H1 (cell line): ENCODE results near the gene SHROOM4. TPM values are rescaled to one million over a fixed set of nuclear protein-coding genes. Genes with fewer than 3 reads are reported as not detected.

Experiments
- CTCF ChIA-PET: fragments of 300-600 bp; sonication (Branson Sonifier 250); formaldehyde crosslinking; loops from one replicate; lab custom pipeline; 2021; ENCODE audit not compliant: partially characterized antibody; lab: Charles Lee
- POLR2A ChIA-PET: fragments of 300-600 bp; sonication (Branson Sonifier 250); formaldehyde crosslinking; loops from one replicate; lab custom pipeline; 2021; ENCODE audit warnings: inconsistent platforms; ENCODE audit not compliant: partially characterized antibody; lab: Charles Lee
- DNase-seq, 2 experiments: peaks; one replicate each; pipeline versions ENCODE4 v3.0.0 to v3.0.0-alpha.2; 2010 to 2022; ENCODE audit warnings: low spot score in 2 of 2, low read depth in 1 of 2, mixed read lengths in 1 of 2
- FAIRE-seq: peaks from 2 replicates; lab custom pipeline; 2011; peaks lifted over from hg19 to GRCh38; lab: Jason Lieb, UNC
- H2AFZ ChIP-seq: 2 replicates; pipeline ENCODE4 v1.8.1; 2012; ENCODE audit warnings: low read length, inconsistent platforms
- H2AK5ac ChIP-seq: 2 replicates; pipeline ENCODE4 v1.6.1; 2013; ENCODE audit warnings: low read depth, low read length
- H2BK120ac ChIP-seq: replicated peaks from 2 replicates; pipeline ENCODE3; 2013; ENCODE audit warnings: low read depth, low read length, inconsistent platforms
- H2BK12ac ChIP-seq: 2 replicates; pipeline ENCODE4 v1.6.1; 2013; ENCODE audit warnings: low read depth, low read length
- H2BK15ac ChIP-seq: 2 replicates; pipeline ENCODE4 v1.6.1; 2013; ENCODE audit warnings: low read length
- H2BK20ac ChIP-seq: 2 replicates; pipeline ENCODE4 v1.6.1; 2013; ENCODE audit warnings: low read length
- H2BK5ac ChIP-seq: 2 replicates; pipeline ENCODE4 v1.6.1; 2013; ENCODE audit warnings: low read depth, low read length
- H3K14ac ChIP-seq: 2 replicates; pipeline ENCODE4 v1.6.1; 2013; ENCODE audit warnings: inconsistent platforms; ENCODE audit not compliant: insufficient read length
- H3K18ac ChIP-seq: 2 replicates; pipeline ENCODE4 v1.6.1; 2013; ENCODE audit warnings: low read length; ENCODE audit errors: extremely low read depth
- H3K23ac ChIP-seq: 2 replicates; pipeline ENCODE4 v1.6.1; 2013; ENCODE audit warnings: inconsistent platforms; ENCODE audit not compliant: insufficient read length
- H3K23me2 ChIP-seq: 2 replicates; pipeline ENCODE4 v1.6.1; 2013; ENCODE audit warnings: low read depth, low read length
- H3K27ac ChIP-seq: 2 replicates; pipeline ENCODE4 v1.6.1; 2011; ENCODE audit warnings: low read depth, low read length, inconsistent platforms
- H3K27me3 ChIP-seq, 4 experiments: replicated peaks in 1 of 4; 1 replicate in 1 of 4; 2 replicates in 3 of 4; pipeline versions ENCODE4 v1.6.1 to v1.8.1; 2011 to 2013; ENCODE audit warnings: low read length in 3 of 4, mild to moderate bottlenecking in 3 of 4, inconsistent platforms in 2 of 4, mixed read lengths in 2 of 4, moderate library complexity in 1 of 4; ENCODE audit not compliant: control insufficient read depth in 3 of 4, insufficient read depth in 3 of 4; ENCODE audit errors: extremely low read depth in 1 of 4
- H3K36me3 ChIP-seq, 4 experiments: 2 replicates each; pipeline versions ENCODE4 v1.6.1 to v1.8.1; 2011 to 2013; ENCODE audit warnings: mild to moderate bottlenecking in 4 of 4, low read length in 3 of 4, moderate library complexity in 2 of 4, control low read depth in 1 of 4, inconsistent platforms in 1 of 4; ENCODE audit not compliant: insufficient read depth in 4 of 4, control insufficient read depth in 2 of 4
- H3K4ac ChIP-seq: replicated peaks from 2 replicates; pipeline ENCODE3; 2013; ENCODE audit warnings: low read length, low read depth, mixed read lengths, inconsistent platforms; ENCODE audit not compliant: insufficient read length
- H3K4me1 ChIP-seq, 4 experiments: replicated peaks in 1 of 4; 1 replicate in 1 of 4; 2 replicates in 3 of 4; pipeline versions ENCODE4 v1.6.1 to v1.8.1; 2011 to 2013; ENCODE audit warnings: low read length in 3 of 4, inconsistent platforms in 2 of 4, mixed read lengths in 1 of 4; ENCODE audit not compliant: insufficient read depth in 4 of 4, control insufficient read depth in 3 of 4
- H3K4me2 ChIP-seq, 2 experiments: 2 replicates each; pipeline versions ENCODE4 v1.6.1 to v1.8.1; 2011 to 2013; ENCODE audit warnings: low read depth in 2 of 2, low read length in 2 of 2, control low read depth in 1 of 2, inconsistent platforms in 1 of 2, mild to moderate bottlenecking in 1 of 2; ENCODE audit not compliant: insufficient read depth in 1 of 2
- H3K4me3 ChIP-seq, 4 experiments: fragments of 200-600, 300-600 bp in 1 of 4; sonication (generic), shearing (Covaris generic), sonication (Bioruptor Twin) in 1 of 4; 2 replicates each; pipeline versions ENCODE4 v1.5.1 to v1.8.1; 2011 to 2016; ENCODE audit warnings: low read length in 4 of 4, low read depth in 3 of 4, control low read depth in 2 of 4, inconsistent platforms in 2 of 4, mild to moderate bottlenecking in 2 of 4, mixed read lengths in 1 of 4, moderate library complexity in 1 of 4; ENCODE audit not compliant: insufficient read depth in 2 of 4; ENCODE audit errors: extremely low read depth in 1 of 4
- H3K56ac ChIP-seq: replicated peaks from 2 replicates; pipeline ENCODE3; 2013; ENCODE audit warnings: low read depth, mild to moderate bottlenecking, mixed read lengths, low read length, inconsistent platforms; ENCODE audit not compliant: insufficient read length
- H3K79me1 ChIP-seq: 2 replicates; pipeline ENCODE4 v1.6.1; 2013; ENCODE audit warnings: low read depth, low read length, control low read depth
- H3K79me2 ChIP-seq, 2 experiments: 2 replicates each; pipeline versions ENCODE4 v1.6.1 to v1.8.1; 2012 to 2013; ENCODE audit warnings: low read length in 2 of 2, mild to moderate bottlenecking in 2 of 2, inconsistent platforms in 1 of 2; ENCODE audit not compliant: insufficient read depth in 2 of 2, control insufficient read depth in 1 of 2
- H3K9ac ChIP-seq, 4 experiments: replicated peaks in 1 of 4; 1 replicate in 1 of 4; 2 replicates in 3 of 4; pipeline versions ENCODE4 v1.6.1 to v1.8.1; 2011 to 2013; ENCODE audit warnings: low read depth in 3 of 4, low read length in 3 of 4, control low read depth in 2 of 4, mild to moderate bottlenecking in 2 of 4, moderate library complexity in 2 of 4, inconsistent platforms in 1 of 4; ENCODE audit errors: extremely low read depth in 1 of 4
- H3K9me3 ChIP-seq, 2 experiments: 2 replicates each; pipeline versions ENCODE4 v1.6.1 to v1.8.1; 2012 to 2013; ENCODE audit warnings: mild to moderate bottlenecking in 2 of 2, moderate library complexity in 2 of 2, control low read depth in 1 of 2, inconsistent platforms in 1 of 2, low read depth in 1 of 2, low read length in 1 of 2, mixed read lengths in 1 of 2; ENCODE audit not compliant: insufficient read depth in 2 of 2
- H4K20me1 ChIP-seq, 2 experiments: replicated peaks in 1 of 2; 2 replicates each; pipeline versions ENCODE3 to v1.8.1; 2011 to 2013; ENCODE audit warnings: inconsistent platforms in 2 of 2, low read length in 2 of 2, mild to moderate bottlenecking in 1 of 2; ENCODE audit not compliant: insufficient read depth in 2 of 2, control insufficient read depth in 1 of 2
- H4K5ac ChIP-seq: 2 replicates; pipeline ENCODE4 v1.6.1; 2013; ENCODE audit warnings: low read length, low read depth, mixed read lengths, inconsistent platforms; ENCODE audit not compliant: insufficient read length
- H4K8ac ChIP-seq: 2 replicates; pipeline ENCODE4 v1.8.0; 2013; ENCODE audit warnings: mild to moderate bottlenecking, moderate library complexity, low read length, inconsistent platforms; ENCODE audit not compliant: insufficient read depth; ENCODE audit errors: extremely low read depth
- H4K91ac ChIP-seq: replicated peaks from 2 replicates; pipeline ENCODE3; 2013; ENCODE audit warnings: low read length, mixed read lengths, inconsistent platforms; ENCODE audit not compliant: insufficient read length
- BRCA1 ChIP-seq: IDR thresholded peaks from 2 replicates; pipeline ENCODE4 v1.6.1; 2012; ENCODE audit warnings: low read depth, low read length, improper control_type of control experiment
- CHD1 ChIP-seq: IDR thresholded peaks from 2 replicates; pipeline ENCODE4 v1.6.1; 2012; ENCODE audit warnings: low read depth, low read length, improper control_type of control experiment
- CREB1 ChIP-seq: IDR thresholded peaks from 2 replicates; pipeline ENCODE4 v1.6.1; 2012; ENCODE audit warnings: inconsistent platforms
- FOSL1 ChIP-seq: IDR thresholded peaks from 2 replicates; pipeline ENCODE4 v1.6.1; 2011; ENCODE audit warnings: mild to moderate bottlenecking, low read depth, low read length, moderate library complexity; ENCODE audit not compliant: insufficient read depth
- SAP30 ChIP-seq: fragments of 300-600 bp; sonication (generic); IDR thresholded peaks from 2 replicates; pipeline ENCODE4 v1.7.1; 2012; ENCODE audit warnings: low read length, moderate library complexity, mild to moderate bottlenecking, inconsistent platforms; ENCODE audit not compliant: insufficient read depth, insufficient replicate concordance
- SIX5 ChIP-seq: IDR thresholded peaks from 2 replicates; pipeline ENCODE4 v1.6.1; 2011; ENCODE audit warnings: mild to moderate bottlenecking, low read depth, low read length
- TCF12 ChIP-seq: IDR thresholded peaks from 2 replicates; pipeline ENCODE4 v1.6.1; 2011; ENCODE audit warnings: low read depth, mild to moderate bottlenecking, low read length
- YY1 ChIP-seq: IDR thresholded peaks from 2 replicates; pipeline ENCODE4 v1.6.1; 2011; ENCODE audit warnings: low read depth, mild to moderate bottlenecking, low read length
- WGBS, 2 experiments: shearing (Covaris generic) in 1 of 2; methylation state at CpG; one replicate each; pipeline versions ENCODE4 v1.1.6 to v1.1.7; 2013 to 2015; ENCODE audit warnings: low lambda C conversion rate in 2 of 2, mixed read lengths in 2 of 2, inconsistent platforms in 1 of 2, low coverage in 1 of 2, missing lambda C conversion rate in 1 of 2; ENCODE audit not compliant: insufficient replicate concordance in 2 of 2, insufficient coverage in 1 of 2, insufficient read length in 1 of 2; ENCODE audit errors: extremely low coverage in 1 of 2, missing lambda C conversion rate in 1 of 2; 5-methylcytosine and 5-hydroxymethylcytosine counted together
- polyA plus RNA-seq, 7 experiments: library from polyadenylated mRNA; depleted of rRNA in 3 of 7; stranded (reverse) in 5 of 7; unstranded in 2 of 7; fragments of >200 nt in 5 of 7; fragments of 200-250 nt in 2 of 7; gene quantifications; 1 replicate in 5 of 7; 2 replicates in 1 of 7; 4 replicates in 1 of 7; pipeline versions ENCODE4 v1.2.1 to v1.2.3, GENCODE V29; 2011 to 2013; ENCODE audit warnings: missing spikeins in 2 of 7, mixed read lengths in 2 of 7
- total RNA-seq: library from RNA; stranded (reverse); fragmentation: NEBNext Ultra II Directional; extraction: Animal tissue kit (Norgen Biotek cat#: 25700); gene quantifications from 2 replicates; pipeline ENCODE4 v1.2.1, GENCODE V29; 2021
- TF ChIP-seq, protein P1 (sequence below): IDR thresholded peaks from 2 replicates; pipeline ENCODE4 v1.6.1; 2012; ENCODE audit warnings: low read length, inconsistent platforms

SHROOM4 gene
- total and polyA plus RNA-seq, 2 of the 8 experiments (the other 6 are each of a cell fraction or from before 2014, with no cell fraction given), result 1.6 to 5.6 TPM

DNA sequence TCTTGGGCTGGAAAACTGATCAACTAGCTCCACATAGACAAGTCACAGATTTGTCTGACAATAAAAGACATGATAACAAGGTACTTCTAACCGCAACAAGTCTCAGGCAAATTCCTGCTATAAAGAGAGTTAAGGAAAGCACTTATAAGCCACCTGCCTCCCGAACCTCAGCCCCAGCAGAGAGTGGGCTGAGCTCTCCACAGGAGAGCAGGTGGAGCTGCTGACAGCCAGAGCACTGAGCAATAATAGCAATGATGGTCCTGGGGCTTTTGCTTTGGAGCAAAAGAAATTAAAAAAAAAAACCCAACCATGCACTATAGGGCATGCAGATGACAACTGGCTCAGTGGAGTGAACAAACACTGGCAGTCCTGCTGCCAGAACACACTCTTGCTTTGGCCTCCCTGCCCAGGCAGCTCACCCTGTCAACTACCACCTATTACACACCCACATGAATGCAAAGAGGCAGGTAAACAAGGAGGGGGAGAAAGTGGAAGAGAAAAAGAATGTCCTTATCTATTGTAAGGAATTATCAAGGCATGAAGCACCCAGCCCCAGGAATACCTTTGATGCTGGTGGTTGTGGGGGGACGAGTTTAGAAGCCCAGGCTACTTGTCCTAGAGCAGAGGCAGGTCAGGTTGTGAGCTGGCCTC, 207.6 kb downstream of the SHROOM4 start:
- Histone ChIP-seq H3K27me3 (no peaks in the 10 kb centered on the region), H3K9ac (no peak overlapping the region), H3K56ac (no peak overlapping the region)
- peak; percentile 13 for FAIRE-seq
- no peak for TF ChIP-seq BRCA1
- TF ChIP-seq, protein P1, sequence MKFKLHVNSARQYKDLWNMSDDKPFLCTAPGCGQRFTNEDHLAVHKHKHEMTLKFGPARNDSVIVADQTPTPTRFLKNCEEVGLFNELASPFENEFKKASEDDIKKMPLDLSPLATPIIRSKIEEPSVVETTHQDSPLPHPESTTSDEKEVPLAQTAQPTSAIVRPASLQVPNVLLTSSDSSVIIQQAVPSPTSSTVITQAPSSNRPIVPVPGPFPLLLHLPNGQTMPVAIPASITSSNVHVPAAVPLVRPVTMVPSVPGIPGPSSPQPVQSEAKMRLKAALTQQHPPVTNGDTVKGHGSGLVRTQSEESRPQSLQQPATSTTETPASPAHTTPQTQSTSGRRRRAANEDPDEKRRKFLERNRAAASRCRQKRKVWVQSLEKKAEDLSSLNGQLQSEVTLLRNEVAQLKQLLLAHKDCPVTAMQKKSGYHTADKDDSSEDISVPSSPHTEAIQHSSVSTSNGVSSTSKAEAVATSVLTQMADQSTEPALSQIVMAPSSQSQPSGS, result no peak
- no peak for TF ChIP-seq FOSL1
- TF ChIP-seq SIX5, result no peak
- TF ChIP-seq CHD1, result no peak
- TF ChIP-seq SAP30, result no peak
- no peak for TF ChIP-seq TCF12
- no peak for TF ChIP-seq YY1
- TF ChIP-seq CREB1, result no peak
- TF ChIP-seq, all 59 proteins: peak for 0
- H3K14ac ChIP-seq, result no peak overlapping the region
- no peak overlapping the region; the same call in 1 of the 2 replicates for H3K18ac ChIP-seq
- ChIA-PET CTCF (no interaction called here), POLR2A (no interaction called here)
- no peak overlapping the region for H3K27ac ChIP-seq
- H3K79me1 ChIP-seq, result no peaks in the 10 kb centered on the region
- H2BK20ac ChIP-seq, result no peak overlapping the region
- no peak overlapping the region for H3K4me3 ChIP-seq
- WGBS, 2 experiments, result 22% methylated on average over 3 of the region's 3 CpGs; no CpG with 5 or more reads in 1 of the 2 experiments
- H4K5ac ChIP-seq, result peak overlapping the region; percentile 68
- no peaks in the 10 kb centered on the region for H4K20me1 ChIP-seq
- H3K36me3 ChIP-seq, result peaks cover 0 to 3% (median 0%) of the 10 kb centered on the region in 4 experiments; a peak in 1 of 8 replicates
- no peak overlapping the region for H2AK5ac ChIP-seq
- peak overlapping the region in 1 of 2 experiments; percentile 46; a peak in 3 of 4 replicates for H3K4me2 ChIP-seq
- H3K79me2 ChIP-seq, result no peaks in the 10 kb centered on the region
- DNase-seq, result no peak
- H2BK120ac ChIP-seq, result no peak overlapping the region
- H3K4me1 ChIP-seq, result peaks cover 0 to 3% (median 0%) of the 10 kb centered on the region in 4 experiments; a peak in 2 of 7 replicates
- no peak overlapping the region for H2BK12ac ChIP-seq
- peak overlapping the region; percentile 82 for H4K91ac ChIP-seq
- H3K23me2 ChIP-seq, result no peaks in the 10 kb centered on the region; the same call in 1 of the 2 replicates
- H2AFZ ChIP-seq, result no peak overlapping the region
- H3K23ac ChIP-seq, result no peak overlapping the region
- H3K4ac ChIP-seq, result no peak overlapping the region
- H3K9me3 ChIP-seq, result peaks cover 0 to 3% of the 10 kb centered on the region in 2 experiments; a peak in 1 of 4 replicates
- no peak overlapping the region for H2BK15ac ChIP-seq
- no peak overlapping the region for H4K8ac ChIP-seq
- H2BK5ac ChIP-seq, result peak overlapping the region; percentile 22; the same call in 1 of the 2 replicates
